ENCODE results near the gene HRAS.

The HRAS gene

GRCh38 chr11:553083-553987 is 18.0 kb upstream of the HRAS start:
- DNase-seq, result no peak

GRCh38 chr11:551596-551995 is 16.2 kb upstream of the HRAS start:
- DNase-seq, result no peak

- no peak for DNase-seq
These were observed 15.8 kb upstream of the HRAS start for GRCh38 chr11:551131-551530.

GRCh38 chr11:550746-551085 is 15.3 kb upstream of the HRAS start:
- no peak for DNase-seq

GRCh38 chr11:550021-550745 is 14.8 kb upstream of the HRAS start:
- DNase-seq, result no peak

GRCh38 chr11:548700-549603 is 13.6 kb upstream of the HRAS start:
- no peak for DNase-seq

GRCh38 chr11:545171-545570 is 9.8 kb upstream of the HRAS start:
- no peak for DNase-seq

GRCh38 chr11:544817-545166 is 9.4 kb upstream of the HRAS start:
- DNase-seq, result no peak

GRCh38 chr11:541433-541885 is 6.1 kb upstream of the HRAS start:
- DNase-seq, result no peak

- DNase-seq, result no peak
These were observed 5.4 kb upstream of the HRAS start for GRCh38 chr11:540583-541432.

GRCh38 chr11:539971-540481 is 4.7 kb upstream of the HRAS start:
- no peak for DNase-seq

- DNase-seq, result no peak
These were observed 3.2 kb upstream of the HRAS start for GRCh38 chr11:538431-539051.

- no peak for DNase-seq
These were observed 2.5 kb upstream of the HRAS start for GRCh38 chr11:537622-538430.

GRCh38 chr11:536841-537621 is 1.7 kb upstream of the HRAS start, which contains the start of gene LRRC56:
TSS of gene LRRC56 (plus strand) at chr11:537527. CDS start at chr11:540685, 3,158 bp downstream.
- DNase-seq, result peak; percentile 70

- no peak for DNase-seq
These were observed 212 bp downstream of the HRAS start for GRCh38 chr11:535210-535518.

- no peak for DNase-seq
These were observed 773 bp downstream of the HRAS start for GRCh38 chr11:534396-535209.

GRCh38 chr11:533586-534395 is 1.6 kb downstream of the HRAS start:
- DNase-seq, result no peak

GRCh38 chr11:532986-533585 is 2.3 kb downstream of the HRAS start:
- no peak for DNase-seq
